Psoas muscle (tissue), 8 donors: ENCODE results near the gene SLC44A1. TPM values are rescaled to one million over a fixed set of nuclear protein-coding genes. Genes with fewer than 3 reads are reported as not detected.

Experiments used
- ATAC-seq, 4 donors: fragments of 200-7000 bp; cut with Tn5 transposase; one replicate each; pipeline ENCODE4 v1.9.1; 2020; ENCODE audit warnings: moderate library complexity in 3 of 4, mild to moderate bottlenecking in 2 of 4
- DNase-seq, 2 donors: peaks; one replicate each; pipeline ENCODE4 v3.0.0-alpha.2; 2020
- H3K27ac ChIP-seq: fragments of 200-600 bp; one replicate; pipeline ENCODE4 v1.8.0; 2022
- H3K27me3 ChIP-seq, 3 donors: fragments of 200-600 bp in 1 of 3; one replicate each; pipeline versions ENCODE4 v1.6.1 to v1.8.0; 2013 to 2022; ENCODE audit warnings: low read length in 2 of 3, mild to moderate bottlenecking in 2 of 3, moderate library complexity in 1 of 3; ENCODE audit not compliant: insufficient read depth in 3 of 3
- H3K36me3 ChIP-seq, 2 donors: fragments of 200-600 bp in 1 of 2; one replicate each; pipeline versions ENCODE4 v1.6.1 to v1.8.0; 2013 to 2022; ENCODE audit warnings: low read depth in 1 of 2, mild to moderate bottlenecking in 1 of 2, moderate library complexity in 1 of 2; ENCODE audit not compliant: insufficient read depth in 1 of 2
- H3K4me1 ChIP-seq: fragments of 200-600 bp; one replicate; pipeline ENCODE4 v1.8.0; 2022
- H3K4me3 ChIP-seq: fragments of 200-600 bp; one replicate; pipeline ENCODE4 v1.8.0; 2022; ENCODE audit warnings: mild to moderate bottlenecking
- H3K9me3 ChIP-seq: fragments of 200-600 bp; one replicate; pipeline ENCODE4 v1.8.0; 2022
- CTCF ChIP-seq: fragments of 200-600 bp; IDR thresholded peaks from one replicate; pipeline ENCODE4 v1.8.0; 2022; ENCODE audit warnings: antibody characterized with exemption
- whole genome bisulfite sequencing, 3 donors: extraction: QIAGEN DNeasy Blood & Tissue Kit; methylation state at CpG; one replicate each; pipeline versions ENCODE4 v1.1.6 to v1.1.7; 2013; 5-methylcytosine and 5-hydroxymethylcytosine counted together
- intact Hi-C, 2 donors: fragments of 100-400 bp; cut with DNase I; formaldehyde crosslinking; loops; one replicate each; pipeline versions ENCODE4 v1.11.0 to v1.14.2; 2022
- polyA plus RNA-seq, 3 donors: library from polyadenylated mRNA; stranded (reverse); fragments of 200-250 nt; gene quantifications; one replicate each; pipeline ENCODE4 v1.2.3, GENCODE V29; 2013
- total RNA-seq, 4 donors: library from RNA; stranded (reverse); fragmentation: NEBNext Ultra II Directional in 2 of 4; extraction: Animal tissue kit (Norgen Biotek cat#: 25700) in 2 of 4; gene quantifications; one replicate each; pipeline versions ENCODE4 v1.2.1 to v1.2.4, GENCODE V29; 2021 to 2023
- donor health status: healthy with polysubstance abuse.
- donor health status: DM: no; HTN: no; CAD: no; lungs with moderate emphysema.
- donor health status: Bipolar disorder and iron deficiency.
- donor health status: healthy.
- donor health status: DM: yes; HTN: yes; CAD: no.
- donor health status: DM: no; HTN: no; CAD: no.
- donor health status: DM: no; HTN: no; CAD: no.
- donor health status: DM: yes; HTN: yes; CAD: no.

The SLC44A1 gene
- total and polyA plus RNA-seq, 7 donors = 3.3 to 18.9 (median 7.0) TPM

GRCh38 chr9:105421154-105421553 lies 176.7 kb downstream of the SLC44A1 start:
- ATAC-seq (no peak), DNase-seq (no peak)
- Histone ChIP-seq H3K4me3 (no peak overlapping the region), H3K27ac (no peak overlapping the region), H3K4me1 (no peaks in the 10 kb centered on the region), H3K36me3 (no peaks in the 10 kb centered on the region), H3K27me3 (no peaks in the 10 kb centered on the region), H3K9me3 (no peaks in the 10 kb centered on the region)
- no peak for TF ChIP-seq CTCF
- 85 to 93% (median 91%) methylated on average over 2 of the region's 2 CpGs for WGBS, 3 donors
- intact Hi-C loops = no loop called here

- no peaks in the 10 kb centered on the region for H3K36me3 ChIP-seq
- H3K4me1 ChIP-seq = no peaks in the 10 kb centered on the region
- TF ChIP-seq CTCF = no peak
- DNase-seq = no peak
- 96% methylated on average over 5 of the region's 5 CpGs for WGBS, 3 donors
- intact Hi-C loops = no loop called here
- H3K4me3 ChIP-seq = no peak overlapping the region
- ATAC-seq = no peak
- H3K27me3 ChIP-seq = no peaks in the 10 kb centered on the region
- H3K27ac ChIP-seq = no peak overlapping the region
- no peaks in the 10 kb centered on the region for H3K9me3 ChIP-seq
Observed at GRCh38 chr9:105421864-105422263, 177.4 kb downstream of the SLC44A1 start.

GRCh38 chr9:105425816-105426433 lies 181.5 kb downstream of the SLC44A1 start:
- H3K9me3 ChIP-seq = no peaks in the 10 kb centered on the region
- TF ChIP-seq CTCF = peak; percentile 55
- H3K27ac ChIP-seq = peak overlapping the region; percentile 25
- intact Hi-C loops = loop anchor here (5.0 kb wide), 1 partner anchor 46 kb away; no protein-coding TSS in a partner anchor
- H3K36me3 ChIP-seq = no peaks in the 10 kb centered on the region
- no peaks in the 10 kb centered on the region for H3K27me3 ChIP-seq
- 20 to 37% (median 35%) methylated on average over 2 of the region's 2 CpGs for WGBS, 3 donors
- ATAC-seq (peak; percentile 64 to 92 (median 73)), DNase-seq (no peak)
- no peaks in the 10 kb centered on the region for H3K4me1 ChIP-seq
- H3K4me3 ChIP-seq = no peak overlapping the region

GRCh38 chr9:105426657-105427056 lies 182.2 kb downstream of the SLC44A1 start:
- Histone ChIP-seq H3K4me1 (peaks cover 2% of the 10 kb centered on the region), H3K9me3 (no peaks in the 10 kb centered on the region), H3K36me3 (no peaks in the 10 kb centered on the region), H3K27ac (no peak overlapping the region), H3K4me3 (no peak overlapping the region), H3K27me3 (no peaks in the 10 kb centered on the region)
- DNase-seq (no peak), ATAC-seq (no peak)
- TF ChIP-seq CTCF = no peak
- intact Hi-C loops = loop anchor here (5.0 kb wide), 1 partner anchor 46 kb away; no protein-coding TSS in a partner anchor
- 92 to 96% (median 96%) methylated on average over 3 of the region's 3 CpGs for WGBS, 3 donors
